T-cell (primary cell): Measurements from ENCODE around the gene CAMK1D. TPM values are rescaled to one million over a fixed set of nuclear protein-coding genes. Genes with fewer than 3 reads are reported as not detected.

ENCODE experiments used
- ATAC-seq, 4 experiments: fragments of 200-7000 bp in 3 of 4; fragments of 150-1000 bp in 1 of 4; cut with Tn5 transposase; replicated peaks in 1 of 4; 1 replicate in 3 of 4; 2 replicates in 1 of 4; pipeline ENCODE4 v1.10.0; 2021; ENCODE audit warnings: moderate library complexity in 3 of 4, mild to moderate bottlenecking in 2 of 4, moderate number of reproducible peaks in 1 of 4
- CTCF ChIA-PET, 2 donors: fragments of 300-600 bp; sonication (Branson Sonifier 250); formaldehyde crosslinking; loops; one replicate each; lab custom pipeline; 2022; ENCODE audit warnings: antibody characterized with exemption in 2 of 2; lab: Charles Lee
- POLR2A ChIA-PET, 2 donors: fragments of 300-600 bp; sonication (Branson Sonifier 250); formaldehyde crosslinking; loops; one replicate each; lab custom pipeline; 2022; ENCODE audit warnings: antibody characterized with exemption in 2 of 2; lab: Charles Lee
- DNase-seq, 35 experiments: peaks; one replicate each; pipeline versions ENCODE4 v3.0.0 to v3.0.0-alpha.2; 2013 to 2023
- H3K27ac ChIP-seq: one replicate; pipeline ENCODE4 v1.5.1; 2013; ENCODE audit warnings: low read length
- H3K27me3 ChIP-seq, 2 experiments: replicated peaks in 1 of 2; 1 replicate in 1 of 2; 2 replicates in 1 of 2; pipeline versions ENCODE4 v1.6.1 to v1.7.0; 2013; ENCODE audit warnings: low read length in 1 of 2, mixed read lengths in 1 of 2; ENCODE audit not compliant: control insufficient read depth in 2 of 2, insufficient read depth in 2 of 2; ENCODE audit errors: extremely low read depth in 1 of 2
- H3K36me3 ChIP-seq, 2 donors: 1 replicate in 1 of 2; 2 replicates in 1 of 2; pipeline versions ENCODE4 v1.6.1 to v1.7.0; 2013; ENCODE audit warnings: low read length in 1 of 2; ENCODE audit not compliant: control insufficient read depth in 2 of 2, insufficient read depth in 1 of 2; ENCODE audit errors: extremely low read depth in 1 of 2
- H3K4me1 ChIP-seq, 2 experiments: 1 replicate in 1 of 2; 2 replicates in 1 of 2; pipeline versions ENCODE4 v1.6.1 to v1.7.0; 2013; ENCODE audit warnings: low read length in 2 of 2, mixed read lengths in 1 of 2; ENCODE audit not compliant: insufficient read depth in 2 of 2, control insufficient read depth in 1 of 2; ENCODE audit errors: extremely low read depth in 1 of 2
- H3K4me3 ChIP-seq, 2 donors: 1 replicate in 1 of 2; 2 replicates in 1 of 2; pipeline versions ENCODE4 v1.5.1 to v1.7.0; 2013; ENCODE audit warnings: mild to moderate bottlenecking in 2 of 2, low read length in 1 of 2, moderate library complexity in 1 of 2; ENCODE audit not compliant: control insufficient read depth in 1 of 2; ENCODE audit errors: extremely low read depth in 1 of 2
- H3K9me3 ChIP-seq: 2 replicates; pipeline ENCODE4 v1.7.0; 2013
- H3K27ac Mint-ChIP-seq, 2 donors: one replicate each; pipeline ENCODE4 v1.8.0; 2020 to 2021; ENCODE audit warnings: mild to moderate bottlenecking in 2 of 2, mixed read lengths in 2 of 2
- H3K27me3 Mint-ChIP-seq, 2 donors: one replicate each; pipeline ENCODE4 v1.8.0; 2021 to 2022; ENCODE audit warnings: mixed read lengths in 2 of 2
- H3K36me3 Mint-ChIP-seq: one replicate; pipeline ENCODE4 v1.8.0; 2021; ENCODE audit warnings: mixed read lengths
- H3K4me1 Mint-ChIP-seq, 3 donors: one replicate each; pipeline ENCODE4 v1.8.0; 2020 to 2022; ENCODE audit warnings: mixed read lengths in 3 of 3, mild to moderate bottlenecking in 1 of 3
- H3K4me3 Mint-ChIP-seq, 3 donors: one replicate each; pipeline ENCODE4 v1.8.0; 2020 to 2022; ENCODE audit warnings: mild to moderate bottlenecking in 3 of 3, mixed read lengths in 3 of 3, moderate library complexity in 3 of 3
- H3K9me3 Mint-ChIP-seq, 3 donors: one replicate each; pipeline ENCODE4 v1.8.0; 2020 to 2022; ENCODE audit warnings: mixed read lengths in 3 of 3
- WGBS: methylation state at CpG from one replicate; pipeline ENCODE4 v1.1.5; 2013; ENCODE audit warnings: missing lambda C conversion rate; ENCODE audit not compliant: insufficient coverage; 5-methylcytosine and 5-hydroxymethylcytosine counted together
- total RNA-seq, 35 experiments: library from RNA in 6 of 35; stranded (reverse) in 6 of 35; fragments of 120-200 nt in 1 of 35; gene quantifications; one replicate each; pipeline versions ENCODE4 v1.2.1 to v1.2.4 and lab custom pipeline; 2013 to 2026

The CAMK1D gene
- total RNA-seq, 5 donors from 2014 or later (not counting 1 experiment from before 2014, with no cell fraction given), result 16.8 to 31.3 (median 23.6) TPM

DNA sequence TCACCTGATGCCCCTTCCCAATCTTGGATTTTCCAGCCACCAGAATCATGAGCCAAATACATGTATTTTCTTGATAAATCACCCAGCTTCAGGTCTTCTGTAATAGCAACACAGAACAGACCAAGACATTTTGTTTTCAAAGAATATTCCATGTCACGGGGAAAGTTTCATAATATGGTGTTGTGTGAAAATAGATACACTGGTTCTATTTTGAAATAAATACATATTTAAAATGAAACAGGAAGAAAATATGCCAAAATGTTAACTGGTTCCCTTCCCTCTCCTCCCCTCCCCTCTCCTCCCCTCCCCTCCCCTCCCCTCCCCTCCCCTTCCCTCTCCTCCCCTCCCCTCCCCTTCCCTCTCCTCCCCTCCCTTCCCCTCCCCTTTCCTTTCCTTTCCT, 30.3 kb upstream of the CAMK1D start:
- Mint-ChIP-seq H3K36me3 (no peaks in the 10 kb centered on the region), H3K4me3 (no peak overlapping the region), H3K27ac (no peak overlapping the region), H3K27me3 (no peaks in the 10 kb centered on the region), H3K4me1 (peaks cover 0 to 7% (median 4%) of the 10 kb centered on the region in 3 donors), H3K9me3 (no peaks in the 10 kb centered on the region)
- ChIA-PET POLR2A (no interaction called here), CTCF (no interaction called here)
- DNase-seq (no peak), ATAC-seq (no peak)
- Histone ChIP-seq H3K9me3 (no peaks in the 10 kb centered on the region), H3K4me1 (no peaks in the 10 kb centered on the region), H3K4me3 (no peak overlapping the region), H3K27ac (no peak overlapping the region), H3K27me3 (no peaks in the 10 kb centered on the region), H3K36me3 (no peaks in the 10 kb centered on the region)
- no CpG with 5 or more reads among the region's 1 CpG for WGBS

DNA sequence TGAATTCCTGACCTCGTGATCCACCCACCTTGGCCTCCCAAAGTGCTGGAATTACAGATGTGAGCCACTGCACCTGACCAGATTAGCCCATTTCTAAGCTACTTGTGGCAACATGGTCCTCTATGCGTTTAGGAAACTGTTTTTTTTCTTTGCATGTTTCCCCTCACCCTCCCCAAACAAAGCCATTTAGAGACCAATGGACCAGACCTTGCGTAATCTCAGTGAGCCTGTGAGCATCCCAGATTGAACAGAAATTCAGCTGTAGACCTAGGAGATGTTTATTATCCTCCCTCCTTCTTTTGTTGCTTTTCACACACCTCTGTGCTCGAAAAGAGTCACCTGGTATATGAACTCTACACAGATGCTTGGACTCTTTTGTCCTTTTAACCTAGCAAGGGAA, 28.5 kb upstream of the CAMK1D start:
- WGBS, result 75% methylated on average over 3 of the region's 4 CpGs
- Mint-ChIP-seq H3K27ac (no peak overlapping the region), H3K9me3 (no peaks in the 10 kb centered on the region), H3K4me3 (no peak overlapping the region), H3K36me3 (no peaks in the 10 kb centered on the region), H3K27me3 (no peaks in the 10 kb centered on the region), H3K4me1 (peaks cover under 1 to 7% (median 4%) of the 10 kb centered on the region in 3 donors)
- no peaks in the 10 kb centered on the region for H3K36me3 ChIP-seq
- no peak overlapping the region for H3K4me3 ChIP-seq
- ATAC-seq (no peak), DNase-seq (no peak)
- H3K27ac ChIP-seq, result no peak overlapping the region
- H3K4me1 ChIP-seq, result no peaks in the 10 kb centered on the region
- CTCF ChIA-PET, result no interaction called here
- POLR2A ChIA-PET, result no interaction called here
- H3K9me3 ChIP-seq, result no peaks in the 10 kb centered on the region
- no peaks in the 10 kb centered on the region for H3K27me3 ChIP-seq

GRCh38 chr10:12321641-12322040, 27.7 kb upstream of the CAMK1D start:
- no peaks in the 10 kb centered on the region for H3K27me3 ChIP-seq
- H3K27ac Mint-ChIP-seq, result no peak overlapping the region
- no peak overlapping the region for H3K4me3 ChIP-seq
- ATAC-seq, result no peak
- DNase-seq, result no peak
- no peak overlapping the region for H3K4me3 Mint-ChIP-seq
- ChIA-PET CTCF (interaction anchor here in 1 of 2 donors (0.6 kb wide), 1 partner anchor 14 kb away, joined by 16 read pairs; no protein-coding TSS in a partner anchor), POLR2A (no interaction called here)
- H3K9me3 ChIP-seq, result no peaks in the 10 kb centered on the region
- no peak overlapping the region for H3K27ac ChIP-seq
- H3K27me3 Mint-ChIP-seq, result no peaks in the 10 kb centered on the region
- H3K36me3 Mint-ChIP-seq, result no peaks in the 10 kb centered on the region
- 100% methylated on average over 1 of the region's 2 CpGs for WGBS
- H3K4me1 ChIP-seq, result no peaks in the 10 kb centered on the region
- H3K36me3 ChIP-seq, result no peaks in the 10 kb centered on the region
- H3K4me1 Mint-ChIP-seq, result peaks cover 6 to 12% (median 8%) of the 10 kb centered on the region in 3 donors
- H3K9me3 Mint-ChIP-seq, result no peaks in the 10 kb centered on the region

DNA sequence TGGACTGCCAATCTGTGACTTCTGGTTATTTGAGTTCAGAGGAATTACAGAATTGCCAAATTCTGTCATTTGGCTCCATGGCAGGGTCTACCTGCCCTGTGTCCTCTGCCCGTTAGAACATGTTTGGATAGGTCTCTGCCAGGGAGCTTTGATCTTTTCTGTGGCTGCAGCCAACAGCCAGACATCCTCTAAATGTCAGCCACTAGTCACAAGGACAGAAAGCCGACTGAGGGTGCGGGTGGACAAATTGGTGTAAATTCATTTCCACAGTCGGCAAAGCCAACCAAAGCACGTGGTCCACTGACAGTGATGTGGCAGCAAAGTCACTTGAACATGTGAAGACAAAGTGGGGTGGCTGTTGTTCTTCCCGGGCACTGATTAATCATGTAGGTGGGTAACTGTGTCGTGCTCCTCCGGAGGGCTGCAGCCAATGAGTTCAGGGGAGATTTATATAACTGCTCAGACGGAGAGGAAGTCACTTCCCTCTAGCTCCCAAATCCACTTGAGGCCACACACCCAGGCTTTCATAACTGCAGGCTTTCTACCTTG, 26.7 kb upstream of the CAMK1D start:
- Histone ChIP-seq H3K4me3 (no peak overlapping the region), H3K27ac (no peak overlapping the region), H3K27me3 (no peaks in the 10 kb centered on the region), H3K9me3 (no peaks in the 10 kb centered on the region), H3K4me1 (no peaks in the 10 kb centered on the region), H3K36me3 (no peaks in the 10 kb centered on the region)
- Mint-ChIP-seq H3K4me3 (no peak overlapping the region), H3K27me3 (no peaks in the 10 kb centered on the region), H3K27ac (no peak overlapping the region), H3K4me1 (peaks cover 6 to 12% (median 8%) of the 10 kb centered on the region in 3 donors), H3K9me3 (no peaks in the 10 kb centered on the region), H3K36me3 (no peaks in the 10 kb centered on the region)
- POLR2A ChIA-PET, result no interaction called here
- ATAC-seq (no peak), DNase-seq (no peak)
- CTCF ChIA-PET, result interaction anchor here in 1 of 2 donors (0.9 kb wide), 1 partner anchor 14 kb away, joined by 4 read pairs; no protein-coding TSS in a partner anchor
- WGBS, result 61% methylated on average over 4 of the region's 9 CpGs

DNA sequence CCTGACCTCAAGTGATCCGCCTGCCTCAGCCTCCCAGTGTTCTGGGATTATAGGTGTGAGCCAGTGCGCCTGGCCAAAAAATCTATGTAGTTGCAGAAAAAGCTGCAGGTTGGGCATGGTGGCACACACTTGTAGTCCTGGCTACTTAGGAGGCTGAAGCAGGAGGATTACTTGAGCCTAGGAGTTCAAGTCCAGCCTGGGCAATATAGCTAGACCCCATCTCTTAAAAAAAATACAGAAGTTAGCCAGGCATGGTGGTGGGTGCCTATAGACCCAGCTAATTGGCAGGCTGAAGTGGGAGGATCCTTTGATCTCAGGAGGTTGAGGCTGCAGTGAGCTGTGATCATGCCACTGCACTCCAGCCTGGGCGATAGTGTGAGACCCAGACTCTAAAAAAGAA, 24.8 kb upstream of the CAMK1D start:
- ChIA-PET POLR2A (no interaction called here), CTCF (no interaction called here)
- ATAC-seq, result no peak
- H3K4me3 ChIP-seq, result no peak overlapping the region
- H3K9me3 ChIP-seq, result no peaks in the 10 kb centered on the region
- Mint-ChIP-seq H3K27me3 (no peaks in the 10 kb centered on the region), H3K4me3 (no peak overlapping the region), H3K27ac (no peak overlapping the region), H3K4me1 (peaks cover 6 to 10% (median 8%) of the 10 kb centered on the region in 3 donors), H3K9me3 (no peaks in the 10 kb centered on the region), H3K36me3 (no peaks in the 10 kb centered on the region)
- no peaks in the 10 kb centered on the region for H3K36me3 ChIP-seq
- no peak overlapping the region for H3K27ac ChIP-seq
- no peak for DNase-seq
- no peaks in the 10 kb centered on the region for H3K27me3 ChIP-seq
- 95% methylated on average over 2 of the region's 3 CpGs for WGBS
- H3K4me1 ChIP-seq, result no peaks in the 10 kb centered on the region

DNA sequence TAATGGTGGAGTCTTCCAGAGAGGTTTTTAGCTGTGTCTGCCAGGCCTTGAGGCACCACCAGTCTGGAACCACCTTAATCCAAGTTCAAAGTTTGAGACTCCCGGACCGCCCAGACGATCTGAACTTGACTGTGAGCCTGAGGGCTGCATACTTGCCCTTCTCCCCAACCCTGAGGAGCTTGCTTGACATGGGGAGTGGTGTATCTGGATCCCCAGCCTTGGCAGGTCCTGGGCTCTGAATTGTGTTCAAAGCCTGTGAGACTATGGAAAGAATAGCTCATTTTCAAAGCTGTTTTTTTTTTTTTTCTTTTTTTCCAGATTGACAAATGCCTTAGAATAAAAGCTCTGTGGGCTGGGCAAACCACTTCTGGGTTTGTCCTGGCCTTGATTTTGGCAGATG, 22.3 kb upstream of the CAMK1D start:
- H3K36me3 ChIP-seq, result no peaks in the 10 kb centered on the region
- H3K4me3 ChIP-seq, result no peak overlapping the region
- no peak overlapping the region for H3K27ac ChIP-seq
- no peaks in the 10 kb centered on the region for H3K27me3 ChIP-seq
- H3K9me3 Mint-ChIP-seq, result no peaks in the 10 kb centered on the region
- ATAC-seq (no peak), DNase-seq (no peak)
- peaks cover 6 to 10% (median 8%) of the 10 kb centered on the region in 3 donors for H3K4me1 Mint-ChIP-seq
- no peak overlapping the region for H3K4me3 Mint-ChIP-seq
- no peaks in the 10 kb centered on the region for H3K36me3 Mint-ChIP-seq
- H3K9me3 ChIP-seq, result no peaks in the 10 kb centered on the region
- no peaks in the 10 kb centered on the region for H3K27me3 Mint-ChIP-seq
- no CpG with 5 or more reads among the region's 3 CpGs for WGBS
- no peak overlapping the region for H3K27ac Mint-ChIP-seq
- ChIA-PET CTCF (interaction anchor here in 1 of 2 donors (0.6 kb wide), 2 partner anchors 27 to 690 kb away, joined by 3 read pairs; no protein-coding TSS in a partner anchor), POLR2A (interaction anchor here in 1 of 2 donors (0.6 kb wide), 2 partner anchors 19 to 65 kb away, joined by 3 to 6 read pairs; no protein-coding TSS in a partner anchor)
- no peaks in the 10 kb centered on the region for H3K4me1 ChIP-seq
